ENCODE data around the gene COCH.

DNA sequence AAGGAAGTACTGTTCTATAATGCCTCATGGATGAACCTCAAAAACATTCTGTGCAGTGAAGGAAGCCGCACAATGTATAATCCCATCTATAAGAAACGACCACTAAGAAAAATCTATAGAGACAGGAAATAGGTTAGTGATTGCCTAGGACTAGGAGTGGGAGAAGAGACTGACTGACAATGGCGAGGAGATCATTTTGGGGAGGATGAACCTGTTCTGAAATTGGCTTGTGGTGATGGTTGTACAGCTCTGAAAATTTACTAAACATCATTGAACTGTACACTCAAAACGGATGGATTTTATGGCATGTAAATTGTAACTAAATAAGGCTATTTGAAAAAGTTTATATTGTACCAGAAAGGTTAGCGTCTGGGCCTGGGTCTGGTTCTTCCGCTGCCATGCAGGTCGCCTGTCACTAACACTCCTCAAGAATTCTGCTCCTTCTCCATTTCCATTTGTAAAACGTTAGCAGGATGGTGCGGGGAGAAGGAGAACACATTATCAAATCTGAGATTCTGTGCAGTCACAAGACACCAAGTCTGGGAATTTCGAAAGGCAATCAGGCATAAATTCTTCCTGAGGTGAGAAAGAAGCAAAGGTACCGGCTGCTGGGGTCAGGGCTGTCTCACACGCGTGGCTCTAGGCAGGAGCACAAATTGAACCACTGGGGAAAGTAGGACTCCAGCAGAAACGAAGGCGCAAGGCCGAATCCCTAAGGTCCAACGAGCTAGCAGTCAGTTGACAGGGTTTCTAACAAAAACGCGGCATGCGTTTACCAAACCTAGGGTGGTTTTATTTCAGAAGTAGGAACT, 845 bp upstream of the COCH start:
- TF ChIP-seq CTCF (IDR thresholded peaks at IDR 0.05) = no peak
- TF ChIP-seq POLR2AphosphoS5 (IDR thresholded peaks at IDR 0.05) = no peak
- TF ChIP-seq POLR2A (IDR thresholded peaks at IDR 0.05) = no peak
- TF ChIP-seq EP300 (IDR thresholded peaks at IDR 0.05) = no peak

Measured in suprapubic skin (tissue), 4 donors.